Measurements from ENCODE around the gene ATXN1.

GRCh38 chr6:16415677-16416076 is 345.6 kb downstream of the ATXN1 start:
- no peak for TF ChIP-seq POLR2A (IDR thresholded peaks at IDR 0.05)
- no peak for TF ChIP-seq CTCF (IDR thresholded peaks at IDR 0.05)
